ENCODE data around the gene LRRC74A.

LRRC74A gene

DNA sequence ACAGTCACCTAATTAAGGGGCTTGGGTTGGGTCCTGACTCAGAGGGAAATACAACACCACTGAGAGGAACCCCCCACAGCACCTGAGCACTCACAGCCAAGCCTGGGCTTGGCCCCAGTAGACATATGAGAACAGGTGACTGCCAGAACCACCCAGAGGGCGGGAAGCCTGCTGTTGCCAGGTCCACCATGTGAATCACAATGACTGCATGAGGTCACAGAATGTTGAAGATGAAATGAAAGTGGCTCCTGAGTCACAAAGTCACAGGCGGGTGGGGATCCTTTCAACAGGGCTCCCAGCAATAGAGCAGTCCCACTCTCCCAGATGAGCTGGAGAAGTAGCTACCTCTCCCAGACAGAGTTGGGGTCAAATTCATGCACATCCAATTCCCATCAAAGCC, at the start of gene LRRC74A:
Gene LRRC74A (plus strand): TSS at position 287 of the 400 bp plus-strand sequence. CDS start 290 bp downstream, outside the sequence.
- no peak for DNase-seq

DNA sequence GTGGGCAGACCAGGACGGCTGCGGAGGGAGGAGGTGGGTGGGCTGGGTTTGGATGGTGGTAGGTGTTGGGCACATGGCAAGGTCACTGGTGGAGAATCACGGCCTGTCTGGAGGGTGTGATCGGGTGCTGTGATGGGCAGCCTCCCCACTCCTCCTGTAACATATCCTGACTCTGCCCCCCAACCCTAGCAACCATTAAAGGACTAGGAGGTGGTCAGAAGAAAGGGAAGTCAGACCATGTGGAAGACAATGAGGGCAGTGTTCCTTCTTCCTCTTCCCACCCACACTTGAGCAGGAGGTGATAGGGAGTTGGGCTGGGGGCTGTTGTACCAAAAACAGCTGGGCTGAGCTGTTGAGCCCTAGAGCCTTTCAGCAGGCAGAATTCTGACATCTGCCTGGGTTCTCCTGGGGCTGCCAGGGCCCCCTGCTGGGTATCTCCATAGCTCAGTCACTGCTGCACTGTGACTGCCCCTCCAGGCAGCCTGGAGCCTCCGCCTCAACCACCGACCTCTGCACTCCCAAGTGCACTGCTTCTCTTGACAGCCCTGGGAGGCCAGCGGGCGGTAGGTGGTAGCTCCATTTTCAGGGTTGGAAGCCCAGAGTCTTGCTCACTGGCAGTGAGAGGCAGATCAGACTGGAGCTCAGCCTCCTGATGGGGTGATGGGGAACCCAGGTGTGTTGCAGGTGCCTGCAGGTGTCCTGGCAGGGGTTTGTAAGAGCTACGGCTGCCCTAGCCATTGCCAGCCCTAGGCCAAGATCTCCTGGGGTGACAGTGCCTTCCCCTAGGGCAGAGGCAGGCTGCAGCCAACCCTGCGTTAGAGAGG, 49.6 kb upstream of the LRRC74A start:
- DNase-seq: no peak

DNA sequence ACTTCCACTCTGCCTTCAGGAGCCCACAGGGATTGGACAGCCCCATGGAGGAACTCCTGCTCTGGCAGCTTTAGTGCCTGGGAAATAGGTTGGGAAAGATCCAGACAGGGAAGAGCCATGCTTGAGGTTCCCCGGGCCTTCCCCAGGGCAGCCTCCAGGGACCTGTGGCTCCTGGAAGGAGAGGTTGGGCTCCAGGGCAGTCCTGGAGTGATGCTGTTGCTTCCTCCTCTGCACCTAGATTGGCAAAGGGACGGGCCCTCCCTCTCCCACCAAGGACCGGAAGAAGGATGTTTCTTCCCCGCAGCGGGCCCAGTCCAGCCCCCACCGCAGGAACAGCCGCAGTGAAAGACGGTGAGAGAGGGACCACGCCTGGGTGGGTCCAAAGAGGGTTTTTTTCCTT, 48.5 kb upstream of the LRRC74A start:
- DNase-seq: no peak

DNA sequence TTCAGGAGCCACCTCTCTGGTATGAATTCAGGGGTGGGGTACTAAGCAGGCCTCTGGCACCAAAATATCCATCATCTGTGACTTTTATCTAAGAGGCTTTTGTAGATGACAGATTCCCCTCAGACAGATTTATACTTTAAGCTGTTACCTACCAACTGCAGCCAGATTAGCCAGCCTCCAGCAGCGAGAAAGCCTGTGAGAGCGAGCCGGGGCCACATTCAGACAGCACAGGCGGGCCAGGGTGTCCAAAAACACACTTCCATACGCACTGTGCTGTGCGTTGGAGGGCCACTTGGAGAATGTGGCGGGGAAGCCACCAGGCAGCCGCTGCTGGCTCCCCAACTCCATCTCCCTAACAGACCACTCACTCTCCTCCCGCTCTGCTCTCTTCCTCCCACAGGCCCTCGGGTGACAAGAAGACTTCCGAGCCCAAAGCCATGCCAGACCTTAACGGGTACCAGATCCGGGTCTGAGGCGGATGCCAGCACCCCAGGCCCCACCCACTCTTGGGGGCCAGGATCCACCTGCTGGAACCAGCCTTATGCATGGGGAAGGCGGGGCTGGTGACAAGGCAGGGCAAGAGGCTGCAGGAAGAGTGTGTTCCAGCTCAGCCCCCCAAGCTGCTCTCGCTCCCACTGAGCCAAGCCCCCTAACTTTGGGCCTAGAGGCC, 47.5 kb upstream of the LRRC74A start:
- no peak for DNase-seq

GRCh38 chr14:76779221-76780057, 46.8 kb upstream of the LRRC74A start:
- no peak for DNase-seq

DNA sequence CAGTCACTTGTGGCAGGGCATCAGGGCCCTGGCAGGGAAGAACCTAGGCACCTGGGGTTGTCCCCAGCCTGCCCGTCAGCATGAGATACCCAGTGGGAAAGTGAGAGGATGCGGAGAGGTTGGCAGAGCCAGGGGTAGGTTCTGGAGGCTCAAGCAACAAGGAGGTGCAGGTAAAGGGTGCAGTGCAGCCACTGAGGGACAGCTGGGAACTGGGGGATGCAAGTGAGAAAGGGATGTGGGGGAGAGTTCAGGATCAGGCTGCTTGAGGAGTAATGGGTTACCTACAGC, 46.2 kb upstream of the LRRC74A start:
- DNase-seq: no peak

DNA sequence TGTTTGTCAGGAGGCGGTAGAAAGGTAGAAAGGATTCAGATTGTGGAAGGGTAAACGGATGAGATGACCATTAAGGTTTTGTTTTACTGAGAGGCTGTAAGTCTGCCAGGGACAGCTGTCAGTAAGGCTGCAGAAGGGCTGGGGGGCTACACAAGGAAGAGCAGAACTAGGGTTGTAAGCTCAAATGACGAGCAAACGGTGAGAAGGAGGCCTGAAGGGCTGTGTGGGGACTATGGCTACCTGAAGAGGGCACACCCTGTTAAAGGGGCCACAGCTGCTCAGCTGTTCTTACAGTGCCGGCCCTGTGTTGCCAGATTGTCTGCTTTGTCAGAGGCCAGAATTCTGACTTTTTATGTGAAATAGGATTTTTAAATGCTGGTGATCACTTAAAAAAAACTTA, 45.8 kb upstream of the LRRC74A start:
- no peak for DNase-seq

GRCh38 chr14:76780875-76781647, 45.1 kb upstream of the LRRC74A start:
- no peak for DNase-seq

DNA sequence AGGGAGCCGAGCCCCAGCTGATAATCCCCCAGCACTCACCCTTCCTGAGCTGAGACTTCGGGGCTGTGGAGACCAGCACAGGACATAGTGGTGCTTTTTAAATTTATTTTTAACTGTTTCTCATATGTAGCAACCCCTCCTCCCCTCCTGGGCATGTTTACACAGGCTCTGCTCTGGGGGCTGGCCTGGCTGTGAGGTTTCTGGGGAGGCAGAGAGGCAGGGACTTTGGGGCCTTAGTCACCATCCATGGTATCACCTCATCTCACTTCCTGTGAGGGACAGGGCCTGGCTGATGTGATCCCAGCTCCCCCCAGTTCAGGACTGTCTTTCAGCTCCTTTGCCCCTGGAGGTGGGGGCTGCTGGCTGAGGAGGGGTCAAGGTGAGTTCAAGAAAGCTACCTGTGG, 44.6 kb upstream of the LRRC74A start:
- DNase-seq: no peak

GRCh38 chr14:76782115-76782884, 43.9 kb upstream of the LRRC74A start:
- no peak for DNase-seq

- DNase-seq: no peak
These were observed 43.2 kb upstream of the LRRC74A start for GRCh38 chr14:76782885-76783566.

DNA sequence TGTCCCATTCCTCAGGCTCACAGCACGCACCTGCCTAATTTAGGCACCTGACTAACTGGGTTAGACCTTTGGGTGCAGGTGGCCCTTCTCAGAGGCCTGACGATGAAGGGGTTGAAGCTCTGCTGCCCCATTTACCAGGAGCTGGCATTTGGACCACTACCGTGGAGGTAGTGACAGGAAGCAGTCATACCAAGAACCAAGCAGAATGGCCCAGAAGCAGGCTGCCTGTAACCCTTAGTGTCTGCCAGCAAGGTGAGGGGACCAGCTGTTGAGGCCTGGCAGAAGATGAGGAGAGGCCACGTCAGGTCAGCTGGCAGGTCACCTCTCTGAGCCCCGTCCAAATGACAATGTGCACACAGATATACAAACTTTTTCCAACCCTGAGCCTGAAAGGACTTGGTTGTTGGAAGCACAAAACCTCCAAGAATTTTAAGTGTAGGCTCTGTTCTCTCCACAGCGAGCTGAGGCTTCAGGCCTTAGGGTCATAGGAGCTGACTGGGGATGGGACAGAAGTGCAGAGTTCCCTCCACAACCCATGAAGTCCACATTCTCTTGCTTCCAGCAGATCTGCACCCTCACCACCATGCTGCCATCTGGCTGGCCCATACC, 41.8 kb upstream of the LRRC74A start:
- no peak for DNase-seq

GRCh38 chr14:76784881-76785280, 41.3 kb upstream of the LRRC74A start:
- peak; percentile 72 for DNase-seq

DNA sequence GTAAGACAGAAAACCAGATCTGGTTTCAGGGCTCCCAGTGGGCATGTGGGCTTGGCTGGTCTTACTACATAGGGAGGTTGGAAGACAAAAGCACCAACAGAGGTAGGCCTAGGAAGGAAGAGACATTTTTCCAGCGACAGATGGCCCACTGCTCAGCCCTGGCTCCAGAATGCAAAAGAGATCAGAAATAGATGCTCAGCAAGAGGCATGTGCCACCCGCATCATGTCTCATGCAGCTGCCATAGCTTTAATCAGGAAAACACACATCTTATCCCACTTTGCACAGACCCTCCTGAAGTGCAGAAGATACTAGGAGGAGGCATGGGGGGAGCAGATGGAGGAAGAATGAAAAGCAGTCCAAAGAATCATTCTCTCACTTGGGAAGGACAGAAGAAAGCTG, 39.6 kb upstream of the LRRC74A start:
- no peak for DNase-seq

- DNase-seq: no peak
These were observed 33.8 kb upstream of the LRRC74A start for GRCh38 chr14:76792422-76792821.

- no peak for DNase-seq
These were observed 32.9 kb upstream of the LRRC74A start for GRCh38 chr14:76793324-76793723.

GRCh38 chr14:76793956-76794355, 32.3 kb upstream of the LRRC74A start:
- no peak for DNase-seq

GRCh38 chr14:76806446-76806845, 19.8 kb upstream of the LRRC74A start:
- no peak for DNase-seq

DNA sequence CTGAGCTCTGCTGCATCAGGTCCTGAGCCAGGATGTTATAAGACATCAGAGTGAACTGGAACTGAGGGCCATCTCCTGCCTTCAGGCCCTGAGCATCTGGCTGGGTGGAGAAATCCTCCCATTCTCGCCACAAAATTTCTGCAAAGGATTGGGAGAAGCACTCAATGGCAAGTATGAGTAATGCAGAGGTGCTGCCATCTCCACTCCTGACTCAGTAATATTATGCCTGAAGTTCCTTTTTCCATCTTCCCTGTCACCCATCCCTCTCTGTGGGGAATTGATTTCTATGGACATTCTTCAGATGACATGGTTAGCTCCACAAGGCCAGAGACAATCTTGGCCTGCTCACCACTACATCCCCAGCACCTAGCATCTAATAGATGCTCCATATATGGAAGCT, 18.2 kb upstream of the LRRC74A start:
- DNase-seq: no peak

DNA sequence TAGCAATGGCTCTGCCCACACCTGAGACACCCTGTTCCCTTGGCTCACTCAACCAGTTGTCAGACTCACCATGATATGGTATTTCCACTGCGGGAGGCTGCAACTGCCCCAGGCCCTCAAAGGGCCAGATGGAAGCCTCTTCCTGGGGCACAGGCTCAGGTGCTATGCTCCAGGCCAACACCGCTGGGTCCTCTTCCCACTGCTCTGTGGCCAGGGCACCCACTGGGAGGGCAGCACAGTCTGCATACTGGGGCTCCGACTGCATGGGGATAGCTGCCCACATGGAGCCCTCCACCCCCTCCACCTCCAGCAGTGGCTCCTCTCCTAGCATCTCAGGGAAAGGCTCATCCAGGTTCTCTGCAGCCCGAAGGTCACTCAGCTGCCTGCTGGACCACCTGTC, 17.2 kb upstream of the LRRC74A start:
- DNase-seq: no peak

- no peak for DNase-seq
These were observed 15.7 kb upstream of the LRRC74A start for GRCh38 chr14:76810525-76810924.

Data from CD4-positive, alpha-beta T cell treated with Interleukin-17A for 1 hour (primary cell).